ENCODE measurements around the gene ACACB.

ACACB gene

GRCh38 chr12:109277899-109278762, 161.7 kb downstream of the ACACB start:
- DNase-seq (ENCODE audit: low spot score): no peak

- DNase-seq (ENCODE audit: low spot score): no peak
Observed at GRCh38 chr12:109278912-109279311, 162.5 kb downstream of the ACACB start.

- no peak for DNase-seq (ENCODE audit: low spot score)
Observed at GRCh38 chr12:109279525-109279924, 163.1 kb downstream of the ACACB start.

GRCh38 chr12:109281452-109281851, 165.1 kb downstream of the ACACB start:
- DNase-seq (ENCODE audit: low spot score): no peak

- no peak for DNase-seq (ENCODE audit: low spot score)
Observed at GRCh38 chr12:109284392-109284791, 168.0 kb downstream of the ACACB start.

- no peak for DNase-seq (ENCODE audit: low spot score)
Observed at GRCh38 chr12:109286252-109286651, 169.9 kb downstream of the ACACB start.

- no peak for DNase-seq (ENCODE audit: low spot score)
Observed at GRCh38 chr12:109286652-109287051, 170.3 kb downstream of the ACACB start.

GRCh38 chr12:109287181-109287580, 170.8 kb downstream of the ACACB start:
- DNase-seq (ENCODE audit: low spot score): no peak

- DNase-seq (ENCODE audit: low spot score): no peak
Observed at GRCh38 chr12:109287811-109288469, 171.6 kb downstream of the ACACB start.

GRCh38 chr12:109288571-109288970, 172.2 kb downstream of the ACACB start:
- DNase-seq (ENCODE audit: low spot score): no peak

- no peak for DNase-seq (ENCODE audit: low spot score)
Observed at GRCh38 chr12:109289004-109289403, 172.6 kb downstream of the ACACB start.

GRCh38 chr12:109289551-109289950, 173.2 kb downstream of the ACACB start:
- DNase-seq (ENCODE audit: low spot score): no peak

- no peak for DNase-seq (ENCODE audit: low spot score)
Observed at GRCh38 chr12:109290061-109290460, 173.7 kb downstream of the ACACB start.

- DNase-seq (ENCODE audit: low spot score): no peak
Observed at GRCh38 chr12:109291117-109291516, 174.7 kb downstream of the ACACB start.

GRCh38 chr12:109291521-109292341, 175.3 kb downstream of the ACACB start:
- no peak for DNase-seq (ENCODE audit: low spot score)

GRCh38 chr12:109292342-109292711, 175.9 kb downstream of the ACACB start:
- DNase-seq (ENCODE audit: low spot score): no peak

GRCh38 chr12:109293106-109293505, 176.7 kb downstream of the ACACB start:
- DNase-seq (ENCODE audit: low spot score): no peak

- DNase-seq (ENCODE audit: low spot score): no peak
Observed at GRCh38 chr12:109294286-109294796, 178.0 kb downstream of the ACACB start.

- no peak for DNase-seq (ENCODE audit: low spot score)
Observed at GRCh38 chr12:109295764-109296425, 179.5 kb downstream of the ACACB start.

- DNase-seq (ENCODE audit: low spot score): no peak
Observed at GRCh38 chr12:109296431-109296830, 180.0 kb downstream of the ACACB start.

- DNase-seq (ENCODE audit: low spot score): no peak
Observed at GRCh38 chr12:109299849-109300248, 183.5 kb downstream of the ACACB start.

GRCh38 chr12:109301643-109302168, 185.3 kb downstream of the ACACB start:
- DNase-seq (ENCODE audit: low spot score): no peak
